HG03159 (cell line): ENCODE measurements around the gene NARS2.
"Not testable (repeated sequence)": the region's sequence is repeated elsewhere in the genome, so short reads cannot be mapped to it uniquely, and the experiment has no call there.

Experiments
- ATAC-seq: cut with Tn5 transposase; IDR thresholded peaks from one replicate; pipeline ENCODE4 v1.9.1; 2021; ENCODE audit warnings: mild to moderate bottlenecking, moderate library complexity; ENCODE audit not compliant: unreplicated experiment

NARS2 gene

GRCh38 chr11:78547931-78548705, 26.5 kb downstream of the NARS2 start:
- no peak for ATAC-seq

- ATAC-seq = no peak
Observed at GRCh38 chr11:78542007-78542406, 32.7 kb downstream of the NARS2 start.

GRCh38 chr11:78541537-78541936, 33.1 kb downstream of the NARS2 start:
- ATAC-seq = no peak

- ATAC-seq = no peak
Observed at GRCh38 chr11:78540256-78540655, 34.4 kb downstream of the NARS2 start.

GRCh38 chr11:78539506-78539905, 35.2 kb downstream of the NARS2 start:
- no peak for ATAC-seq

- ATAC-seq = no peak
Observed at GRCh38 chr11:78536933-78537332, 37.7 kb downstream of the NARS2 start.

GRCh38 chr11:78535920-78536319, 38.7 kb downstream of the NARS2 start:
- ATAC-seq = no peak

- ATAC-seq = no peak
Observed at GRCh38 chr11:78535027-78535426, 39.6 kb downstream of the NARS2 start.

- peak; percentile 66 for ATAC-seq
Observed at GRCh38 chr11:78533399-78533798, 41.3 kb downstream of the NARS2 start.

GRCh38 chr11:78532991-78533390, 41.7 kb downstream of the NARS2 start:
- ATAC-seq = peak; percentile 29

- ATAC-seq = no peak
Observed at GRCh38 chr11:78526497-78527146, 48.0 kb downstream of the NARS2 start.

GRCh38 chr11:78525720-78526119, 48.9 kb downstream of the NARS2 start:
- ATAC-seq = no peak

- no peak for ATAC-seq
Observed at GRCh38 chr11:78520230-78520629, 54.4 kb downstream of the NARS2 start.

GRCh38 chr11:78516281-78516680, 58.4 kb downstream of the NARS2 start:
- no peak for ATAC-seq

GRCh38 chr11:78514922-78515502, 59.7 kb downstream of the NARS2 start:
- no peak for ATAC-seq

GRCh38 chr11:78513085-78513484, 61.6 kb downstream of the NARS2 start:
- ATAC-seq = not testable (repeated sequence)

- no peak for ATAC-seq
Observed at GRCh38 chr11:78510597-78510996, 64.1 kb downstream of the NARS2 start.

- no peak for ATAC-seq
Observed at GRCh38 chr11:78510025-78510596, 64.6 kb downstream of the NARS2 start.

- ATAC-seq = no peak
Observed at GRCh38 chr11:78504708-78505107, 70.0 kb downstream of the NARS2 start.

GRCh38 chr11:78504181-78504580, 70.5 kb downstream of the NARS2 start:
- ATAC-seq = no peak

- no peak for ATAC-seq
Observed at GRCh38 chr11:78499971-78500370, 74.7 kb downstream of the NARS2 start.

- ATAC-seq = no peak
Observed at GRCh38 chr11:78497293-78497692, 77.4 kb downstream of the NARS2 start.
